B cell (primary cell): Measurements from ENCODE around the gene SNX17. TPM values are rescaled to one million over a fixed set of nuclear protein-coding genes. Genes with fewer than 3 reads are reported as not detected.

ENCODE experiments used
- ATAC-seq: fragments of 200-7000 bp; cut with Tn5 transposase; one replicate; pipeline ENCODE4 v1.10.0; 2021; ENCODE audit warnings: low read depth, mild to moderate bottlenecking, moderate number of reproducible peaks, moderate library complexity
- CTCF ChIA-PET: fragments of 350-600 bp; sonication (Branson Sonifier 250); formaldehyde crosslinking; loops from one replicate; lab custom pipeline; 2021; ENCODE audit warnings: antibody characterized with exemption, inconsistent platforms; lab: Charles Lee
- POLR2A ChIA-PET: fragments of 350-600 bp; sonication (Branson Sonifier 250); formaldehyde crosslinking; loops from one replicate; lab custom pipeline; 2021; ENCODE audit warnings: antibody characterized with exemption; lab: Charles Lee
- DNase-seq: peaks from one replicate; pipeline ENCODE4 v3.0.0; 2013
- H2AFZ ChIP-seq: 2 replicates; pipeline ENCODE4 v1.6.1; 2012; ENCODE audit warnings: mild to moderate bottlenecking, low read depth, low read length; ENCODE audit not compliant: insufficient read depth, poor library complexity, severe bottlenecking
- H3K27ac ChIP-seq, 2 donors: 1 replicate in 1 of 2; 2 replicates in 1 of 2; pipeline ENCODE4 v1.5.1; 2012 to 2013; ENCODE audit warnings: low read length in 2 of 2, mild to moderate bottlenecking in 2 of 2, moderate library complexity in 1 of 2
- H3K27me3 ChIP-seq, 4 experiments: fragments of 200-600 bp in 1 of 4; sonication (generic) in 1 of 4; replicated peaks in 1 of 4; 1 replicate in 2 of 4; 2 replicates in 2 of 4; pipeline versions ENCODE4 v1.6.1 to v1.7.0; 2013 to 2016; ENCODE audit warnings: low read length in 3 of 4, mild to moderate bottlenecking in 2 of 4, mixed read lengths in 1 of 4, moderate library complexity in 1 of 4; ENCODE audit not compliant: insufficient read depth in 4 of 4, control insufficient read depth in 3 of 4; ENCODE audit errors: control extremely low read depth in 1 of 4
- H3K36me3 ChIP-seq, 2 experiments: replicated peaks in 1 of 2; 1 replicate in 1 of 2; 2 replicates in 1 of 2; pipeline versions ENCODE4 v1.6.1 to v1.7.1; 2013; ENCODE audit warnings: low read length in 1 of 2; ENCODE audit not compliant: insufficient read depth in 2 of 2, control insufficient read depth in 1 of 2; ENCODE audit errors: control extremely low read depth in 1 of 2, extremely low read depth in 1 of 2
- H3K4me1 ChIP-seq, 2 donors: fragments of 200-600 bp in 1 of 2; sonication (generic) in 1 of 2; 1 replicate in 1 of 2; 2 replicates in 1 of 2; pipeline versions ENCODE4 v1.5.1 to v1.6.1; 2013 to 2017; ENCODE audit warnings: low read length in 2 of 2; ENCODE audit not compliant: control insufficient read depth in 2 of 2, insufficient read depth in 2 of 2
- H3K4me2 ChIP-seq: replicated peaks from 2 replicates; pipeline ENCODE3; 2012; ENCODE audit warnings: mild to moderate bottlenecking, low read depth, low read length; ENCODE audit not compliant: poor library complexity, severe bottlenecking
- H3K4me3 ChIP-seq, 5 experiments: fragments of 200-600 bp in 1 of 5; sonication (generic) in 1 of 5; 1 replicate in 3 of 5; 2 replicates in 2 of 5; pipeline versions ENCODE4 v1.5.1 to v1.7.0; 2011 to 2016; ENCODE audit warnings: low read length in 4 of 5, mild to moderate bottlenecking in 4 of 5, low read depth in 2 of 5, control low read depth in 1 of 5, moderate library complexity in 1 of 5; ENCODE audit not compliant: insufficient read depth in 1 of 5; ENCODE audit errors: control extremely low read depth in 1 of 5, extremely low read depth in 1 of 5
- H3K79me2 ChIP-seq: fragments of 200-600 bp; sonication (generic); one replicate; pipeline ENCODE4 v1.6.0; 2016; ENCODE audit warnings: low read length; ENCODE audit not compliant: control insufficient read depth, insufficient read depth
- H3K9ac ChIP-seq: fragments of 200-600 bp; sonication (generic); 2 replicates; pipeline ENCODE4 v1.6.1; 2017; ENCODE audit warnings: mild to moderate bottlenecking, low read length, moderate library complexity
- H3K9me3 ChIP-seq, 3 donors: one replicate each; pipeline versions ENCODE4 v1.6.1 to v1.7.1; 2013; ENCODE audit warnings: low read length in 2 of 3; ENCODE audit not compliant: control insufficient read depth in 2 of 3, insufficient read depth in 1 of 3; ENCODE audit errors: control extremely low read depth in 1 of 3
- H4K20me1 ChIP-seq: 2 replicates; pipeline ENCODE4 v1.6.0; 2012; ENCODE audit warnings: mild to moderate bottlenecking, low read length; ENCODE audit not compliant: insufficient read depth, control insufficient read depth, poor library complexity, severe bottlenecking
- H3K27ac Mint-ChIP-seq: one replicate; pipeline ENCODE4 v1.8.0; 2021; ENCODE audit warnings: mixed read lengths
- H3K27me3 Mint-ChIP-seq: one replicate; pipeline ENCODE4 v1.8.0; 2021; ENCODE audit warnings: mixed read lengths
- H3K4me1 Mint-ChIP-seq: one replicate; pipeline ENCODE4 v1.8.0; 2021; ENCODE audit warnings: mixed read lengths
- H3K4me3 Mint-ChIP-seq: one replicate; pipeline ENCODE4 v1.8.0; 2021; ENCODE audit warnings: mixed read lengths
- H3K9me3 Mint-ChIP-seq: one replicate; pipeline ENCODE4 v1.8.0; 2022; ENCODE audit warnings: mixed read lengths; ENCODE audit not compliant: insufficient read depth
- EZH2 ChIP-seq: IDR thresholded peaks from 2 replicates; pipeline ENCODE4 v1.6.1; 2012; ENCODE audit warnings: borderline replicate concordance, low read depth, mild to moderate bottlenecking, moderate library complexity, low read length; ENCODE audit not compliant: insufficient read depth, poor library complexity, severe bottlenecking
- WGBS: methylation state at CpG from one replicate; pipeline ENCODE4 v1.1.5; 2013; ENCODE audit warnings: missing lambda C conversion rate; ENCODE audit not compliant: insufficient coverage; 5-methylcytosine and 5-hydroxymethylcytosine counted together
- intact Hi-C: fragments of 100-400 bp; cut with micrococcal nuclease; formaldehyde crosslinking; loops from one replicate; pipeline ENCODE4 v1.10.0; 2022
- polyA plus RNA-seq: library from polyadenylated mRNA; depleted of rRNA; stranded (reverse); fragments of >200 nt; gene quantifications from 2 replicates; pipeline ENCODE4 v1.2.3, GENCODE V29; 2012
- total RNA-seq, 2 donors: library from RNA; stranded (reverse); fragments of 120-200 nt in 1 of 2; gene quantifications; 1 replicate in 1 of 2; 2 replicates in 1 of 2; pipeline versions ENCODE4 v1.2.3 to v1.2.4, GENCODE V29; 2013 to 2022
- TF ChIP-seq, protein P1 (sequence below): fragments of 200-600 bp; IDR thresholded peaks from one replicate; pipeline ENCODE4 v1.8.0; 2022; ENCODE audit warnings: antibody characterized with exemption, mild to moderate bottlenecking

Gene SNX17
- total and polyA plus RNA-seq, 2 donors (not counting 1 experiment from before 2014, with no cell fraction given), result 103 to 158 TPM

DNA sequence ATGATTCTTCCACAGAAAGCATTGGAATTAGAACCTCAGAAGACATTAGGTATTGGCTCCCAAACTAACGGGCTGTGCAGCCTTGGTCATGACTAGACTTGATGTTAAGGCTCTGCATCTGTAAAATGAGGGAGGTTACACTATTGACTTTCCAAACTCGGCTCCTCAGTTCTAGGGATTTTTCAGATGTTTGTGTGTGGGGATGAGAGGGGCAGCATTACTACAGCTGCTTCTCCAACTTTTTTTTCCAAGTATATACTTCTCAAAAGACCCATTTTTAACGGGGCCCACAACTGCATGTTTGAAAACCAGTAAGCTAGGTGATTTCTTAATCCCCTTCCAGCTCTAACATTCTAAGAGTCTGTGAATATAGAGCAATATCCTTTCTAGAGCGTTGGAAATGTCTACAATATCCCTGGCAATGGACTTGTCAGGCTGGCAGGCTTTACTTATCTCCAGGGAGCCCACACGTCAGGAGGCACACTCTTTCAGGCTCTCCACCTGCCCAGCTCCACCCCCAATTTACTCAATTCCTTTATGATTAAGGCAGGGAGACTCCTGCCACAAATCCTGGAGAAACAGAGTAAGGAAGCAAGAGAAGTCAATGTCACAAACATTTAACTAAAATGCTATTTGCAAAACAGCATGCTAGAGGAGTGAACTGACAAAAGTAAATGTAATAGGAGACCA, 46.7 kb upstream of the SNX17 start:
- Mint-ChIP-seq H3K27ac (peak overlapping the region; percentile 97), H3K9me3 (no peaks in the 10 kb centered on the region), H3K27me3 (no peaks in the 10 kb centered on the region), H3K4me3 (peak overlapping the region; percentile 99), H3K4me1 (peaks cover 27% of the 10 kb centered on the region)
- Histone ChIP-seq H3K4me2 (peak overlapping the region; percentile 91), H3K9me3 (no peaks in the 10 kb centered on the region), H4K20me1 (no peaks in the 10 kb centered on the region), H3K36me3 (peaks cover 8 to 27% of the 10 kb centered on the region in 2 experiments), H3K4me1 (peaks cover 12 to 20% of the 10 kb centered on the region in 2 donors), H3K4me3 (peak overlapping the region; percentile 72 to 99 (median 93)), H2AFZ (peak overlapping the region; percentile 92), H3K27me3 (no peaks in the 10 kb centered on the region), H3K9ac (peak overlapping the region; percentile 98), H3K27ac (peak overlapping the region; percentile 75 to 96), H3K79me2 (peaks cover 40% of the 10 kb centered on the region)
- intact Hi-C loops, result loop anchor here (1.0 to 5.0 kb wide), 10 partner anchors 21 to 1069 kb away; partner anchors contain the start of genes EIF2B4, FOSL2, GTF3C2 and NRBP1
- POLR2A ChIA-PET, result interaction anchor here (1.2 to 2.1 kb wide), 3 partner anchors 33 to 56 kb away, joined by 3 to 9 read pairs (median 5); partner anchors contain the start of genes GTF3C2 and ZNF513
- ATAC-seq (no peak), DNase-seq (no peak)
- TF ChIP-seq, protein P1, sequence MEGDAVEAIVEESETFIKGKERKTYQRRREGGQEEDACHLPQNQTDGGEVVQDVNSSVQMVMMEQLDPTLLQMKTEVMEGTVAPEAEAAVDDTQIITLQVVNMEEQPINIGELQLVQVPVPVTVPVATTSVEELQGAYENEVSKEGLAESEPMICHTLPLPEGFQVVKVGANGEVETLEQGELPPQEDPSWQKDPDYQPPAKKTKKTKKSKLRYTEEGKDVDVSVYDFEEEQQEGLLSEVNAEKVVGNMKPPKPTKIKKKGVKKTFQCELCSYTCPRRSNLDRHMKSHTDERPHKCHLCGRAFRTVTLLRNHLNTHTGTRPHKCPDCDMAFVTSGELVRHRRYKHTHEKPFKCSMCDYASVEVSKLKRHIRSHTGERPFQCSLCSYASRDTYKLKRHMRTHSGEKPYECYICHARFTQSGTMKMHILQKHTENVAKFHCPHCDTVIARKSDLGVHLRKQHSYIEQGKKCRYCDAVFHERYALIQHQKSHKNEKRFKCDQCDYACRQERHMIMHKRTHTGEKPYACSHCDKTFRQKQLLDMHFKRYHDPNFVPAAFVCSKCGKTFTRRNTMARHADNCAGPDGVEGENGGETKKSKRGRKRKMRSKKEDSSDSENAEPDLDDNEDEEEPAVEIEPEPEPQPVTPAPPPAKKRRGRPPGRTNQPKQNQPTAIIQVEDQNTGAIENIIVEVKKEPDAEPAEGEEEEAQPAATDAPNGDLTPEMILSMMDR, result no peak
- TF ChIP-seq EZH2, result no peak
- CTCF ChIA-PET, result interaction anchor here (1.2 to 3.7 kb wide), 3 partner anchors 20 to 47 kb away, joined by 5 to 24 read pairs (median 5); partner anchors contain the start of gene SNX17
- 25% methylated on average over 2 of the region's 5 CpGs for WGBS

DNA sequence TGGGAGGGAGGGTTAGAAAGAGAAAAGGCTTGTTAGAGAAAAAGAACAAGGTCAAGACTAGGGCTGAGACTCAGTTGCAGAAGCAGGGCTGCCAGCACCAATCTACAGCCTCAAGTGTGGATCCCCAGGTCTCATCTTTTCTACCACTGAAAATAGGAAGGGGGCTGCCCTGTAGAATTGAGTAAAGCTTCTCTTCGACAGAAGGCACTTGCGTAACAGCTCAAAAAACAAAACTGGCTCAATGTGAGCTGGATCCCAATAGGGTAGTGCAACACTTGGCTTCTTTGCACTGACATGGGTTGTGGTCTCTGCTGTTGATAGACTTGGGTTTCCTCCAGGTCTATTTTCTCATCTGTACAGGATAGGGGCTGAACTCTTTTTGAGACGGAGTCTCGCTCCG, 45.7 kb upstream of the SNX17 start:
- intact Hi-C loops, result loop anchor here (5.0 kb wide), 1 partner anchor 1068 kb away; the partner anchor contains the start of gene FOSL2
- Histone ChIP-seq H4K20me1 (no peaks in the 10 kb centered on the region), H3K27me3 (no peaks in the 10 kb centered on the region), H3K4me3 (no peak overlapping the region), H3K9ac (no peak overlapping the region), H2AFZ (no peak overlapping the region), H3K9me3 (no peaks in the 10 kb centered on the region), H3K36me3 (peaks cover 8 to 36% of the 10 kb centered on the region in 2 experiments), H3K27ac (no peak overlapping the region), H3K4me2 (no peak overlapping the region), H3K4me1 (peaks cover 12 to 20% of the 10 kb centered on the region in 2 donors), H3K79me2 (peaks cover 37% of the 10 kb centered on the region)
- H3K9me3 Mint-ChIP-seq, result no peaks in the 10 kb centered on the region
- H3K4me3 Mint-ChIP-seq, result peak overlapping the region; percentile 99
- POLR2A ChIA-PET, result no interaction called here
- DNase-seq (no peak), ATAC-seq (no peak)
- TF ChIP-seq, protein P1, result no peak
- no peak for TF ChIP-seq EZH2
- WGBS, result 89% methylated on average over 5 of the region's 5 CpGs
- H3K27ac Mint-ChIP-seq, result peak overlapping the region; percentile 47
- CTCF ChIA-PET, result interaction anchor here (0.6 to 3.7 kb wide), 2 partner anchors 21 to 155 kb away, joined by 3 to 24 read pairs; no protein-coding TSS in a partner anchor
- H3K4me1 Mint-ChIP-seq, result peaks cover 27% of the 10 kb centered on the region
- H3K27me3 Mint-ChIP-seq, result no peaks in the 10 kb centered on the region
